ENCODE measurements around the gene EHMT1.

EHMT1 gene

GRCh38 chr9:137744632-137745183, 125.9 kb downstream of the EHMT1 start:
- TF ChIP-seq, protein P1, sequence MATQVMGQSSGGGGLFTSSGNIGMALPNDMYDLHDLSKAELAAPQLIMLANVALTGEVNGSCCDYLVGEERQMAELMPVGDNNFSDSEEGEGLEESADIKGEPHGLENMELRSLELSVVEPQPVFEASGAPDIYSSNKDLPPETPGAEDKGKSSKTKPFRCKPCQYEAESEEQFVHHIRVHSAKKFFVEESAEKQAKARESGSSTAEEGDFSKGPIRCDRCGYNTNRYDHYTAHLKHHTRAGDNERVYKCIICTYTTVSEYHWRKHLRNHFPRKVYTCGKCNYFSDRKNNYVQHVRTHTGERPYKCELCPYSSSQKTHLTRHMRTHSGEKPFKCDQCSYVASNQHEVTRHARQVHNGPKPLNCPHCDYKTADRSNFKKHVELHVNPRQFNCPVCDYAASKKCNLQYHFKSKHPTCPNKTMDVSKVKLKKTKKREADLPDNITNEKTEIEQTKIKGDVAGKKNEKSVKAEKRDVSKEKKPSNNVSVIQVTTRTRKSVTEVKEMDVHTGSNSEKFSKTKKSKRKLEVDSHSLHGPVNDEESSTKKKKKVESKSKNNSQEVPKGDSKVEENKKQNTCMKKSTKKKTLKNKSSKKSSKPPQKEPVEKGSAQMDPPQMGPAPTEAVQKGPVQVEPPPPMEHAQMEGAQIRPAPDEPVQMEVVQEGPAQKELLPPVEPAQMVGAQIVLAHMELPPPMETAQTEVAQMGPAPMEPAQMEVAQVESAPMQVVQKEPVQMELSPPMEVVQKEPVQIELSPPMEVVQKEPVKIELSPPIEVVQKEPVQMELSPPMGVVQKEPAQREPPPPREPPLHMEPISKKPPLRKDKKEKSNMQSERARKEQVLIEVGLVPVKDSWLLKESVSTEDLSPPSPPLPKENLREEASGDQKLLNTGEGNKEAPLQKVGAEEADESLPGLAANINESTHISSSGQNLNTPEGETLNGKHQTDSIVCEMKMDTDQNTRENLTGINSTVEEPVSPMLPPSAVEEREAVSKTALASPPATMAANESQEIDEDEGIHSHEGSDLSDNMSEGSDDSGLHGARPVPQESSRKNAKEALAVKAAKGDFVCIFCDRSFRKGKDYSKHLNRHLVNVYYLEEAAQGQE (IDR thresholded peaks at IDR 0.05; ENCODE audit: insufficient replicate concordance, low read depth): no peak
- no peak for TF ChIP-seq POLR2AphosphoS5 (IDR thresholded peaks at IDR 0.05; ENCODE audit: low read depth)
- TF ChIP-seq SPI1 (IDR thresholded peaks at IDR 0.05; ENCODE audit: borderline replicate concordance, low read depth): no peak
- TF ChIP-seq, protein P2, sequence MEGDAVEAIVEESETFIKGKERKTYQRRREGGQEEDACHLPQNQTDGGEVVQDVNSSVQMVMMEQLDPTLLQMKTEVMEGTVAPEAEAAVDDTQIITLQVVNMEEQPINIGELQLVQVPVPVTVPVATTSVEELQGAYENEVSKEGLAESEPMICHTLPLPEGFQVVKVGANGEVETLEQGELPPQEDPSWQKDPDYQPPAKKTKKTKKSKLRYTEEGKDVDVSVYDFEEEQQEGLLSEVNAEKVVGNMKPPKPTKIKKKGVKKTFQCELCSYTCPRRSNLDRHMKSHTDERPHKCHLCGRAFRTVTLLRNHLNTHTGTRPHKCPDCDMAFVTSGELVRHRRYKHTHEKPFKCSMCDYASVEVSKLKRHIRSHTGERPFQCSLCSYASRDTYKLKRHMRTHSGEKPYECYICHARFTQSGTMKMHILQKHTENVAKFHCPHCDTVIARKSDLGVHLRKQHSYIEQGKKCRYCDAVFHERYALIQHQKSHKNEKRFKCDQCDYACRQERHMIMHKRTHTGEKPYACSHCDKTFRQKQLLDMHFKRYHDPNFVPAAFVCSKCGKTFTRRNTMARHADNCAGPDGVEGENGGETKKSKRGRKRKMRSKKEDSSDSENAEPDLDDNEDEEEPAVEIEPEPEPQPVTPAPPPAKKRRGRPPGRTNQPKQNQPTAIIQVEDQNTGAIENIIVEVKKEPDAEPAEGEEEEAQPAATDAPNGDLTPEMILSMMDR (IDR thresholded peaks at IDR 0.05; ENCODE audit: insufficient read depth, low read length): no peak
- no peak for TF ChIP-seq GABPA (IDR thresholded peaks at IDR 0.05; ENCODE audit: low read depth)
- no peak for DNase-seq (ENCODE audit: low read depth in 1 of 2, low spot score in 1 of 2)
- Histone ChIP-seq H3K4me3 (replicated peaks; ENCODE audit: insufficient read depth, low read length) (no peak overlapping the region), H3K27ac (replicated peaks) (no peak overlapping the region), H3K27me3 (ENCODE audit: insufficient read depth, poor library complexity, severe bottlenecking) (no peaks in the 10 kb centered on the region)

- TF ChIP-seq SPI1 (IDR thresholded peaks at IDR 0.05; ENCODE audit: borderline replicate concordance, low read depth): no peak; the same call in 1 of the 2 replicates
- no peak for TF ChIP-seq POLR2AphosphoS5 (IDR thresholded peaks at IDR 0.05; ENCODE audit: low read depth)
- TF ChIP-seq, protein P2 (IDR thresholded peaks at IDR 0.05; ENCODE audit: insufficient read depth, low read length): no peak
- TF ChIP-seq GABPA (IDR thresholded peaks at IDR 0.05; ENCODE audit: low read depth): no peak
- TF ChIP-seq, protein P1 (IDR thresholded peaks at IDR 0.05; ENCODE audit: insufficient replicate concordance, low read depth): no peak
- H3K27ac ChIP-seq (replicated peaks): peak overlapping the region; percentile 15
- no peak overlapping the region for H3K4me3 ChIP-seq (replicated peaks; ENCODE audit: insufficient read depth, low read length)
- peak in 1 of 2 experiments; percentile 77 for DNase-seq (ENCODE audit: low read depth in 1 of 2, low spot score in 1 of 2)
- no peaks in the 10 kb centered on the region for H3K27me3 ChIP-seq (ENCODE audit: insufficient read depth, poor library complexity, severe bottlenecking)
These were observed 126.8 kb downstream of the EHMT1 start for GRCh38 chr9:137745541-137745991.

DNA sequence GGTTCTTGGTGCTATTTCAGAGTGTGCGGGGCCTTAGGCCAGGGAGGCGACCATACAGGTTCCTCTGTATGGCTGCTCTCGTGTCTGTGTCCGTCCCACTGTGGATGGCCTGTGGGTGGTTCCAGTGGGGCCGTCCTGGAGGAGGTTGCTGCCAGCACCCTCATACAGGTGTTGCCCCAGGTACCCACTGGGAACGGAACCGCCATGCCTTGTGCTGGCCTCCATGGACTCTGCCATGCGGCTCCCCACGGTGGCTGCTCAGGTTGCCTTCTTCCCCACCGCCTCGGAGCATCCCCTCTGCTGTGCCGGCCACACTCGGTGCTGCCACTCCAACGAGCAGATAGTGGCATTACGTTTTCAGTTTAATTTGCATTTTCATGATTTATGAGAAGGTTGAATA, 129.5 kb downstream of the EHMT1 start:
- Histone ChIP-seq H3K27me3 (ENCODE audit: insufficient read depth, poor library complexity, severe bottlenecking) (no peaks in the 10 kb centered on the region), H3K27ac (replicated peaks) (no peak overlapping the region), H3K4me3 (replicated peaks; ENCODE audit: insufficient read depth, low read length) (no peak overlapping the region)
- TF ChIP-seq POLR2AphosphoS5 (IDR thresholded peaks at IDR 0.05; ENCODE audit: low read depth): no peak
- no peak for TF ChIP-seq SPI1 (IDR thresholded peaks at IDR 0.05; ENCODE audit: borderline replicate concordance, low read depth)
- TF ChIP-seq, protein P1 (IDR thresholded peaks at IDR 0.05; ENCODE audit: insufficient replicate concordance, low read depth): no peak
- TF ChIP-seq, protein P2 (IDR thresholded peaks at IDR 0.05; ENCODE audit: insufficient read depth, low read length): no peak
- no peak for TF ChIP-seq GABPA (IDR thresholded peaks at IDR 0.05; ENCODE audit: low read depth)
- DNase-seq (ENCODE audit: low read depth in 1 of 2, low spot score in 1 of 2): no peak
